ENCODE measurements around the gene CERCAM.

The CERCAM gene

DNA sequence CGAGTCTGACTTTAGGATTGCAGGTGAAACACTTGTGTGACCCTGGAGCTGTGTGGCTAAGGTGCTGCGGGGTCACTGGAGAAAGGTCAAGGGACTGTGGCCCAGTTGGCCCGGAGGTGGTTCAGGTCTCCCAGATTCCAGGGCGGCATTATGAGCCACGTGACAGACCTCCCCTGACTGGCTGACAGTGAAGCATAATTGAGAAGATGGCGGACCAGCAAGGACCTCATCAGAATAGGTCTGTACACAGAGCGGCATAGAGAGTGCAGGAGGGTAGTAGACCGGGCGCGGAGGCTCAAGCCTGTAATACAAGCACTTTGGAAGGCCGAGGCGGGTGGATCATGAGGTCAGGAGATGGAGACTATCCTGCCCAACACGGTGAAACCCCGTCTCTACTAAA is 34.3 kb downstream of the CERCAM start:
- no peak for DNase-seq (ENCODE audit: low spot score)
- FAIRE-seq, result no peak

DNA sequence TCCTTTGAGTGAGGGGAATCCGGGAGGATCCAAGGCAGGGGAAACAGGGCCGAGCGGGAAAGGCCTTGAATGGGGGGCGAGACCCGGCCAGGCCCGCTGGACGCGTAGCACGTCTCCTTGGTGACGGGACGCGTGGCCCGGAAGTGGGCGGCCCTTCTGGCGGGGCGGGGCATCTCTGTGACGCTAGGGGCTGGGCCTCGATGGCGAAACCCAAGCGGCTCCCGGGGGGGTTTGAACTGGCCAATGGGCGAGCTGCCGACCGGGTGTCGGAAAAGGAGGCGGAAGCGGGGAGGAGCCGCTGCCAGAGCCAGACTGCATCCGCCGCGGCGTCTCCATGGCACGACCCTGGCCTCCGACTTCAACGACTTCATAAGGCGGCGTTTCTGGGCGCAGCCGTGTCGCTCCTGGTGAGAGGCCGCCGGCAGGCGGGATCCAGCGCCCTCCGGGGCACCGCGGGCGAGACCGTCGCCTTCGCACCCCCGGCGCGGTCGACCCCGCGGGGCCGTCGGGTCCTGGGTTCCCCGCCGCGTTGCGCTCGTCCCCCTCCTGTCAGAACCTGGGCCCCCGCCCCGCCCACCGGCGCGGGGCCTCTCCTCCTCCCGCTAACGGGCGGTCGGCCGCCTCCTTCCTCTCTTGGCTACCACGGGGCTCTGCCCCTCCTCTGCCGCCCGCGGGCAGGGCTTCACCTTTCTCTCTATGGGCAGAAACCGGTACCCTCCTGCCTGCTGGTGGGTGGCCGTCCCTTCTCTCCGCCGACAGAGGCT is 35.4 kb downstream of the CERCAM start, which contains the start of gene ODF2:
Gene ODF2 (plus strand): TSS at position 158 of the 764 bp plus-strand sequence. CDS start 86 bp downstream, at position 244.
- DNase-seq (ENCODE audit: low spot score), result peak; percentile 91
- FAIRE-seq, result peak; percentile 82

DNA sequence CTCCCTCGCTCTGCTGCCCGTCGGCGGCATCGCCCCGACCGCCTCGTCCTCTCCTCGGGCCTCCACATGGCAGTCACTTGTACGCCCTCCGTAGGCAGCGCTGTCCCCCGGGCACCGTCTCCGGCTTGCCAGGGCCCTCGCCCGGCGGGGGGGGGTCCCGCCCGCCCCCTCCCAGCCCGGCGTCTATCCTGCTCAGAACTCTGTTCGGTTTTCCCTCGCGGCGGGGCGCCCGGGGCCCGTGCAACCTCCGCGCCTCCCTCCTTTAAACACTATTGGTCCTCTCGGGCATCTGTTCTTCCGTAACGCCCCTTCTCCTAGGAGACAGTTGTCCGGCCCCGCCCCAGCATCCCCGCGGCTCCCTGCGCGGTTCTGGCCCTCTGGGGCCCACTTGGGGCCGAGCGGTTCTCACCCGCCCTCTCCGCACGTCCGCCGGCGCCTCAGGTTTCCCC is 36.0 kb downstream of the CERCAM start:
- DNase-seq (ENCODE audit: low spot score), result peak; percentile 66
- no peak for FAIRE-seq

DNA sequence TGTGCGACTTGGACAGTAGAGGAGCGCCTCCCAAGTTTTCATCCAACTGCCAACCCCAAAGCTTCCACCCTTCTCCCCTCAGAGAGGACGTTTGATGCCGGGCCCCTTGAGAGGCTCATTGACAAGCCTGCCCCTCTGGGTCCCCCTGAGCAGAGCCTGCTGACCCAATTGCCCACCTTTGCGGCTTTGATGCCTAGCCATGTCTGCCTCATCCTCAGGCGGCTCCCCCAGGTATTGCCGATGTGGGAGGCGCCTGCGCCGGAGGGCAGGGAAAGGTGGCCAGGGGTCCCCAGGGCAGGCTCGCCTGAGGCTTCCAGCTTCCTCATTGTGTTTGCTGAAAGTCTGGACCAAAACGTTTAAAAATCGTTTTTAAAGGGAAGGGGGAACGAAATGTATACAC is 36.5 kb downstream of the CERCAM start:
- FAIRE-seq (no peak), DNase-seq (ENCODE audit: low spot score) (no peak)

DNA sequence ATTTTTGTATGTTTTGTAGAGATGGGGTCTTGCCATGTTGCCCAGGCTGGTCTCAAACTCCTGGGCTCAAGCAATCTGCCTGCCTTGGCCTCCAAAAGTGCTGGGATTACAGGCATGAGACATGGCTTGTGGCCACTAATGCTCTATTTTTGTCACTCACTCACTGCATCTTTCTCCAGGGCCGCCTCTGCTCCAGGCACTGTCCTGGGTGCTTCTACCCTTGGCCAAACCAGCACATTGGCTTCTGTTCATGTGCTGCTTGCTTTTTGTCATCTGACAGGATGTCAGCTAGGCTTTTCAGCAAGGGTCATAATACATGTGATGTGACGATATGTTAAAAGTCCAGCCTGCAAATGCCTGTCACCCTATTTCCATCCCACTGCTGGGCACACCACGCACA is 38.4 kb downstream of the CERCAM start:
- DNase-seq (ENCODE audit: low spot score) (no peak), FAIRE-seq (no peak)

DNA sequence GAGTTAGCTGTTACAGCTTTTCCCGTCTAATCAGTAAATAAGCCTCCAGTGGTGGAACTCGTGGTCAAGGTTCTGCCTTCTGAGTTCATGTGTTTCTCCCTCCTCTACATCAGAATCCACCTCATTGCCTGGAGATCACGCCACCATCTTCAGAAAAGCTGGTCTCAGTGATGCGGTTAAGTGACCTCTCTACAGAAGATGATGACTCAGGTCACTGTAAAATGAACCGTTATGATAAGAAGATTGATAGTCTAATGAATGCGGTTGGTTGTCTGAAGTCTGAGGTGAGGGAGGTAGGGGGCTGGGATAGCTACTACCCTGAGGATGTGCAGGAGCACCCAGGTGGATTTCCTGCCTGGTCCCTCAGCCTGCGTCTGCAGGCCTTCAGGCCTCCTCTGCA is 48.4 kb downstream of the CERCAM start:
- FAIRE-seq, result no peak
- no peak for DNase-seq (ENCODE audit: low spot score)

DNA sequence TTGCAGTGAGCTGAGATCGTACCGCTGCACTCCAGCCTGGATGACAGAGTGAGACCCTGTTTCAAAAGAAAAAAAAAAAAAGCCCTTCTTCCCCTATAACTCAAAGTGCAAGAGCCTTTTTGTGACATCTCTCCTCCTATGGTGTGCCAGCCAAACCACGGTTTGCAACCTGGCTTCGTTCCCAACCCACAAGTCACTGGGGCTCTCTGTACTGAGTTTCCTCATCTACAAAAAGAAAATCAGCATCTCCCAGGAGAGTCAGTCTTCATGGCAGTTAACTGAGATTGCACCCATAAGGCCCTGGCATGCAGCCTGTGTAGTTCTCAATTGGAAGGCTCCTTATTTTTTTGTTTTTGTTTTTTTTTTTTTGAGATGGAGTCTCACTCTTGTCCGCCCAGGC is 49.9 kb downstream of the CERCAM start:
- DNase-seq (ENCODE audit: low spot score), result no peak
- FAIRE-seq, result peak; percentile 33

DNA sequence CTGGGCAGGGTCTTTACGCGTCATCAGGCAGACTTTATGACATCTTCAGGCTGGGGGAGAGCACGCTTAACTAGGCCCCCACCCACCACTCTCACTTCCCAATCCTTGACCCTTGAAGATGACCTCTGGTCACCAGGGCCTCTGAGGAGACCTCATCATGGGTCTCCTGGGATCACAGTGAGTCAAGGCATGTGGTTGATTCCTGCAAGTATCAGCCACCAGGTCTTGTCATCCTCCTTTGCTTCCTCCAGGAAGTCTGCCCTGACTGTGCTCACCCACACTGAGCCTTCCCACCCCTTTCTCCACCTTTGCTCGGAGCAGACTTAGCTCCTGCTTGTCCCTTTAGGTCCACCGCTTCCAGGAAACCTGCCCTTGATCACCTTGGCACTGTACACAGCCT is 52.4 kb downstream of the CERCAM start:
- FAIRE-seq (no peak), DNase-seq (ENCODE audit: low spot score) (no peak)

DNA sequence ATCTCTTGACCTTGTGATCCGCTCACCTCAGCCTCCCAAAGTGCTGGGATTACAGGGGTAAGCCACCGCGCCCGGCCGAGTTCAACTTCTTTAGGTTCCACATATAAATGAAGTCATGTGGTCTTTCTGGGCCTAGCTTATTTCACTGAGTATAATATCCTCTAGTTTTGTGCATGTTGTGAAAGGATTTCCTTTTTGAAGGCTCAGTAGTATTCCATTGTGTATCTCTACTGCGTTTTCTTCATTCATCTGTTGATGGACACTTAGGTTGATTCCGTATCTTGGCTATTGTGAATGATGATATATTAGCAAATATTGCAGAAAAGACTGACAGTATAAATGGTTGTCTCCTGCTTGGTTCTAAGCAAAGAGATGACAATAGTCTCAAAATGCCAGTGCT is 55.2 kb downstream of the CERCAM start:
- DNase-seq (ENCODE audit: low spot score) (no peak), FAIRE-seq (no peak)

DNA sequence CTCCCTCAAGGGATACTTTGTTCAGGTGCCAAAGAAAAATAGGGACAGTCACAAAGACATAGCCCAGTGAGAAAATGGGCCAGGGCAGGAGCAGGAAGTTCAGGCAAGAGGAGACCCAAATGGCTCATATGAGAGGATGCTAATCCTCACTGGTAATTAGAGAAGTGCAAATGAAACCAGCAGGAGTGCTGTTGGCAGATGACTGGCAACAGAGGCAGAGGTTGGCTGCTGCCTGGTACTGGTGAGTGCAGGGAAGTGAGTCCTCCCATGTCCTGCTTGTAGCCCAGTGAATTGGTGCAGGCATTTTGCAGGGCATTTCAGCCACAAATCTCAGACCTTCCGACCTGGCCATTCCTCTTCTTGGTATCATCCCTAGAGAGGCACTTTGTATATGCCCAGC is 58.6 kb downstream of the CERCAM start:
- FAIRE-seq, result no peak
- no peak for DNase-seq (ENCODE audit: low spot score)

DNA sequence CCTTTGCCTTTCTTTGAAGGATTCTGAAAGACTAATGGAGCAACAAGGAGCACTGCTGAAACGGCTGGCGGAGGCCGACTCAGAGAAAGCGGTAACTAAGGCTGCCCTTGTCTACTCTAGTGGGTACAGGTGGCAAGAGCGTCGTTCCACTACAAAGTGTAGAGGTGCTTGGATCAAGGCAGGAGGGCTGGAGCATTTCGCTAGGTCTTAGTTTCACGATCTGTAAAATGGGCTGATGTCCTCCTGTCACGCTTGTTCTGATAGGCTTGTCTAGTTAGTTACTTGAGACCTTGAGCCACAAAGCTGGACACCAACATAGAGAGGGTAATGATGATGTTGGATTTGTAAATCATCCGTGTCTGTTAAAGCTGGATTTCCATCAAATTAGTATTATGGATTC is 60.9 kb downstream of the CERCAM start:
- DNase-seq (ENCODE audit: low spot score) (no peak), FAIRE-seq (no peak)

DNA sequence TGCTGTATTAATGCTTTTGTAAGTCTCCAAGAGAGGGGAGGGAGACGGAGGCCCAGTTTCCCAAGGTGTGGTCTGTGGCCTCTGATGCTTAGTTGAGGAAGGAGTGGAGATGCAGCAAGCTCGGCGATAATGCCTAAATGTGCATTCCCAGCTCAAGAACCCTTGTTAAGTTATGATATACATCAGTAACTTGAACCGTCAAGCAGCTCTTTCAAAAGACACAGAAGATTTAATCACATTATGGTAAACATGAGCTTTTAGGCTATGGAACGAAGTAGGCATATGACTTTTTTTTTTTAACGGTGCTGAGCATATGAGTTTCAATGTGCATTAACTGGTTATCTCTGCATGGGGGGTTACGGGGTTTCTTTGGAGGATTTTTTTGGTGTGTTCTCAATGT is 61.5 kb downstream of the CERCAM start:
- DNase-seq (ENCODE audit: low spot score), result no peak
- FAIRE-seq, result no peak

DNA sequence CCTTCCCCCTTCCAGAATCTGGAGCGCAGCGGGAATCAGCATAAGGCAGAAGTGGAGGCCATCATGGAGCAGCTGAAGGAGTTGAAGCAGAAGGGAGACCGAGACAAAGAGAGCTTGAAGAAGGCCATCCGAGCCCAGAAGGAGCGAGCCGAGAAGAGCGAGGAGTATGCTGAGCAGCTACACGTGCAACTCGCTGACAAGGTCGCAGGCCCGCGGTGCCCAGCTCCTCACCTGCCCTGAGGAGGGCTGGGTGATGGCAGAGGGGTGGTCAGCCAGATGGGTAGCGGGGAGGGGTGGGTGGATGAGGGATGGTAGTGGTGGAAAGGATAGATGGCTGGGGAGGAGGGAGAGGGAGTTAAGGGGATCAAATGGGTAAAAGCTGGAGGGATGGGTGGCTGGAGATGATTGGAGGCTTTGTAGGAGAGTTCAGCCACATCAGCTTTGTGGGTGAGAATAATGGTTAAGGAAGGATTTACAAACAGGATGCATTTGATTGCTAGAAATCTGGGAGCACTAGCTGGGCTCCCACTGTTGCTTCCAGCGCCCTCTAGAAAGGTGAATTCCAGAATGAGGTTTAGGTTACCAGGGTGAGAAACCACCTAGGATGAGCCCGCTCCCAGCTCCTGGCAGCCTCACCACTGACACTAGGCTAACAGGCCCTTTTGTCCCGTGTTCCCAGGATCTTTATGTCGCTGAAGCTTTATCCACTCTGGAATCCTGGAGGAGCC is 64.2 kb downstream of the CERCAM start:
- DNase-seq (ENCODE audit: low spot score) (no peak), FAIRE-seq (no peak)

DNA sequence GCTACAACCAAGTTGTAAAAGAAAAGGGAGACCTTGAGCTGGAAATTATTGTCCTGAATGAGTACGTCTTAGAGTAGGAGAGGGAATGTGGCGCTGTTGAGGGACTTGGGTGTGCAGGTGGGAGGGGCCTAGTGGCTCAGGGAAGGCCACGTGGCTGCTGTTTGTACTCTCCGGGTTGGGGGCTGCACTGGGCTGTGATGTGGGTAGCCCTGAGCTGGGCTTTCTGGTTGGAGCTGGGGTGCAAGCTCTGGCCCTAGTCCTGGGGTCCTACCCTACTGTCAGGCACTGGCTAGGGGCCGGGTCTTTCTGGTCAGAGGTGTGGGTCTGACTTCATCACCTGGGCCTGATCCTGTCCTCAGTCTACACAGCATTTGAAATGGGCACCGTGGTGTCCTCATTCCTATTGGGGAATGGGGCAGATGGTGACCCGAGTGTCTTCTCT is 64.8 kb downstream of the CERCAM start:
- no peak for DNase-seq (ENCODE audit: low spot score)
- no peak for FAIRE-seq

DNA sequence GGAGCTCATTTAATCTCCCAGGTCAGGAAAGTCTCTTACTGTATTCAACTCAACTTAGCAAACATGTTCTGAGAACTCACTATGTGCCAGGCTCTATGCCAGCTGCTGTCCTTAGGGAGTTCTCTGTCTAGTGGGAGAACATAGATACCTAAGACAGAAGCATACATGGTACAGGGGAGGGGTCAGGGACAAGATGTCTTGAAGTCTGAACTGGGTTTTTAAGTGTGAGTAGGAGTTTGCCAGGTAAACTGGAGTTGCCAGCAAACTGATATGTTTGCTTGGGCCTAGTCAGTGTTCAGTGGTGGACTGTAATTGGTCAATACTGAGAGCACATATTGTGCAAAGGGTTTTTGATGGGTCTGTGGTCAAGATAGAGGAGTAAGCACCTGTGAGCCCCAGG is 65.5 kb downstream of the CERCAM start:
- FAIRE-seq (no peak), DNase-seq (ENCODE audit: low spot score) (no peak)
